Measurements from ENCODE around the gene PSEN2. TPM values are rescaled to one million over a fixed set of nuclear protein-coding genes. Genes with fewer than 3 reads are reported as not detected.
A peak's percentile ranks its signal among the peaks of the same experiment; 100 is the strongest.

PSEN2 gene
- total and polyA plus RNA-seq, 2 of the 8 experiments (the other 6 are each of a cell fraction or from before 2014, with no cell fraction given): 22.9 to 29.0 TPM

- ChIA-PET POLR2A (ENCODE audit: partially characterized antibody) (interaction anchor here (0.6 to 1.3 kb wide), 2 partner anchors 11 to 41 kb away, joined by 3 read pairs; no protein-coding TSS in a partner anchor), CTCF (ENCODE audit: partially characterized antibody) (interaction anchor here (1.0 to 1.6 kb wide), 3 partner anchors 10 to 34 kb away, joined by 3 to 5 read pairs (median 3); no protein-coding TSS in a partner anchor)
- Histone ChIP-seq H3K23me2 (ENCODE audit: low read depth, low read length) (no peaks in the 10 kb centered on the region), H3K27me3 (replicated peaks in 1 of 4; ENCODE audit: control insufficient read depth in 3 of 4, extremely low read depth in 1 of 4, insufficient read depth in 3 of 4, low read length in 3 of 4) (no peaks in the 10 kb centered on the region), H4K20me1 (replicated peaks in 1 of 2; ENCODE audit: control insufficient read depth in 1 of 2, insufficient read depth in 2 of 2, low read length in 2 of 2) (peaks cover 0 to 2% of the 10 kb centered on the region in 2 experiments), H2AFZ (ENCODE audit: low read length) (no peak overlapping the region), H3K79me1 (ENCODE audit: low read depth, low read length) (no peaks in the 10 kb centered on the region), H2BK15ac (ENCODE audit: low read length) (no peak overlapping the region), H3K4me1 (replicated peaks in 1 of 4; ENCODE audit: control insufficient read depth in 3 of 4, insufficient read depth in 4 of 4, low read length in 3 of 4) (no peaks in the 10 kb centered on the region), H3K56ac (replicated peaks; ENCODE audit: insufficient read length, low read depth, low read length) (no peak overlapping the region), H3K79me2 (ENCODE audit: control insufficient read depth in 1 of 2, insufficient read depth in 2 of 2, low read length in 2 of 2) (no peaks in the 10 kb centered on the region), H3K9ac (replicated peaks in 1 of 4; ENCODE audit: extremely low read depth in 1 of 4, low read depth in 3 of 4, low read length in 3 of 4) (no peak overlapping the region), H3K18ac (ENCODE audit: extremely low read depth, low read length) (no peak overlapping the region), H4K91ac (replicated peaks; ENCODE audit: insufficient read length, low read length) (no peak overlapping the region), H4K5ac (ENCODE audit: insufficient read length, low read depth, low read length) (no peak overlapping the region), H2AK5ac (ENCODE audit: low read depth, low read length) (no peak overlapping the region), H3K27ac (ENCODE audit: low read depth, low read length) (no peak overlapping the region), H3K4me3 (ENCODE audit: extremely low read depth in 1 of 4, insufficient read depth in 2 of 4, low read depth in 3 of 4, low read length in 4 of 4) (no peak overlapping the region), H3K9me3 (ENCODE audit: insufficient read depth in 2 of 2, low read depth in 1 of 2, low read length in 1 of 2) (no peaks in the 10 kb centered on the region), H3K14ac (ENCODE audit: insufficient read length) (no peak overlapping the region), H2BK12ac (ENCODE audit: low read depth, low read length) (no peak overlapping the region), H2BK5ac (ENCODE audit: low read depth, low read length) (no peak overlapping the region), H4K8ac (ENCODE audit: extremely low read depth, insufficient read depth, low read length) (no peak overlapping the region; the same call in 1 of the 2 replicates), H2BK20ac (ENCODE audit: low read length) (no peak overlapping the region), H3K4me2 (ENCODE audit: insufficient read depth in 1 of 2, low read depth in 2 of 2, low read length in 2 of 2) (no peak overlapping the region), H3K4ac (replicated peaks; ENCODE audit: insufficient read length, low read depth, low read length) (no peak overlapping the region), H3K36me3 (ENCODE audit: control insufficient read depth in 2 of 4, insufficient read depth in 4 of 4, low read length in 3 of 4) (no peaks in the 10 kb centered on the region), H2BK120ac (replicated peaks; ENCODE audit: low read depth, low read length) (no peak overlapping the region), H3K23ac (ENCODE audit: insufficient read length) (no peak overlapping the region)
- TF ChIP-seq BACH1 (IDR thresholded peaks at IDR 0.05; ENCODE audit: low read length): no peak
- no peak for TF ChIP-seq RBBP5 (IDR thresholded peaks at IDR 0.05; ENCODE audit: borderline replicate concordance, low read depth, low read length)
- peak in 1 of 3 experiments; percentile 1; a peak in 1 of 4 replicates for TF ChIP-seq CTCF (IDR thresholded peaks at IDR 0.05; ENCODE audit: control extremely low read depth in 1 of 3, insufficient read depth in 1 of 3, low read depth in 1 of 3, low read length in 3 of 3)
- 94% methylated on average over 10 of the region's 10 CpGs; no CpG with 5 or more reads in 1 of the 2 experiments for WGBS, 2 experiments (ENCODE audit: extremely low coverage in 1 of 2, insufficient coverage in 1 of 2, insufficient read length in 1 of 2, insufficient replicate concordance in 2 of 2, low coverage in 1 of 2, low lambda C conversion rate in 2 of 2, missing lambda C conversion rate in 1 of 2)
- DNase-seq (ENCODE audit: low read depth in 1 of 2, low spot score in 2 of 2): no peak
- no peak for FAIRE-seq
These were observed 38.0 kb downstream of the PSEN2 start for GRCh38 chr1:226908419-226908818.
